Measurements from ENCODE around the gene BLOC1S5.

Gene BLOC1S5

GRCh38 chr6:8025191-8025590, 39.0 kb downstream of the BLOC1S5 start:
- DNase-seq (ENCODE audit: low read depth): no peak
- H3K4me3 ChIP-seq (ENCODE audit: low read depth, low read length): no peak overlapping the region
- no peak for TF ChIP-seq CTCF (IDR thresholded peaks at IDR 0.05; ENCODE audit: control insufficient read depth, extremely low read depth, insufficient read depth)

DNA sequence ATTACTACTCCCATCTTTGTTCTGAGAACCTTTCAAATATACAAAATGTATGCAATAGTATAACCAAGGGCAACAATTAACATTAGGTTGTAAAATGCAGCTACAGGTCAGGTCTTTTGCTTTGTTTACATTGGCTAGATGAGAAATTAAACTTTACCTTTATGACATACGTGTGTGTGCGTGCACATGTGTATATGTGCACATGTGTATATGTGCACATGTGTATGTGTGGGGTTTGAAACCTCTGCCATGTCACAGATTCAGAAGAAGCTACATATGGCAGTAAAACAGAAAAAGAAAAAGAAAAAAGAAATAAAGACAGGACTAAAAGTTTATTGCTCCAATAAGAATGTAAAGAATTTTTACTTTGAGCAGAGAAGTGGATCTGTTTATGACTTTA, 40.6 kb downstream of the BLOC1S5 start:
- TF ChIP-seq CTCF (IDR thresholded peaks at IDR 0.05; ENCODE audit: control insufficient read depth, extremely low read depth, insufficient read depth): no peak
- H3K4me3 ChIP-seq (ENCODE audit: low read depth, low read length): no peak overlapping the region
- no peak for DNase-seq (ENCODE audit: low read depth)

- TF ChIP-seq CTCF (IDR thresholded peaks at IDR 0.05; ENCODE audit: control insufficient read depth, extremely low read depth, insufficient read depth): no peak
- no peak for DNase-seq (ENCODE audit: low read depth)
- no peak overlapping the region for H3K4me3 ChIP-seq (ENCODE audit: low read depth, low read length)
These were observed 44.1 kb downstream of the BLOC1S5 start for GRCh38 chr6:8020083-8020482.

DNA sequence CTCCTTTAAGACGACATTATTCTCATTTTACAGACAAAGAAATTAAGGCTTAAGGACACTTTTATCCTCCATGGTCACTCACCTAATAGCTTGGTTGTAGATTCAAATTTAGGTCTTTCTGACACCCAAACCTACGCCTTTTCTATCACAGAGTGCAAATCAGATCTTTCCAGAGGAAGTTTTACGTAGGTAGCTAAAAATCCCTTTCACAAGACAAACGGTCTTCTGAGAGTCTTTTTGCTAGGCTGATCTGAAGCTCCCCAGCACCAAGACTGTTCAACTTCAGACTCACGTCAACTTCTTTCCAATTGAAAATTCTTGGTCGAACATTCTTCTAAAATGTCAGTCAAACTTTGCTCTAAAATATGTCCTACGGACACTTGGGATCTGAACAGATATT, 46.5 kb downstream of the BLOC1S5 start:
- no peak for DNase-seq (ENCODE audit: low read depth)
- no peak for TF ChIP-seq CTCF (IDR thresholded peaks at IDR 0.05; ENCODE audit: control insufficient read depth, extremely low read depth, insufficient read depth)
- no peak overlapping the region for H3K4me3 ChIP-seq (ENCODE audit: low read depth, low read length)

- no peak for TF ChIP-seq CTCF (IDR thresholded peaks at IDR 0.05; ENCODE audit: control insufficient read depth, extremely low read depth, insufficient read depth)
- no peak for DNase-seq (ENCODE audit: low read depth)
- no peak overlapping the region for H3K4me3 ChIP-seq (ENCODE audit: low read depth, low read length)
These were observed 46.9 kb downstream of the BLOC1S5 start for GRCh38 chr6:8017276-8017701.

DNA sequence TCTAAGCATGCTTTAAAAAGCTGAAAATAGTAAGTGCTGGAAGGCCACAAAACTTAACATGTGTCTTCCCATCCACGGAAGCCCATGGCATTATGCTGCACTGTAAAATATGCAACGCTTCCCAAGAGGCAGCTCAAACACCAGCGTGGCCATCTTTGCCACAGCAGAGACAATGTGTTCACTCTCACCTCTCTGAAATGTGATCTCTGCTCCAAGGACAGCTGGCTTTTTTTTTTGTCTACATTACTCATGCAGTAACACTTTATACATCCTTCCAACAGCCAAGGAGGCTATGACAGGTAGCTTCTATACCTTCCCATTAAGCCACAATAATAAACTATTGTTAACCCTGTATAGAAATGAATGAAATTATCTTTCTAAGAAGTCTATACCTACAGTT, 49.2 kb downstream of the BLOC1S5 start:
- DNase-seq (ENCODE audit: low read depth): no peak
- TF ChIP-seq CTCF (IDR thresholded peaks at IDR 0.05; ENCODE audit: control insufficient read depth, extremely low read depth, insufficient read depth): no peak
- no peak overlapping the region for H3K4me3 ChIP-seq (ENCODE audit: low read depth, low read length)

DNA sequence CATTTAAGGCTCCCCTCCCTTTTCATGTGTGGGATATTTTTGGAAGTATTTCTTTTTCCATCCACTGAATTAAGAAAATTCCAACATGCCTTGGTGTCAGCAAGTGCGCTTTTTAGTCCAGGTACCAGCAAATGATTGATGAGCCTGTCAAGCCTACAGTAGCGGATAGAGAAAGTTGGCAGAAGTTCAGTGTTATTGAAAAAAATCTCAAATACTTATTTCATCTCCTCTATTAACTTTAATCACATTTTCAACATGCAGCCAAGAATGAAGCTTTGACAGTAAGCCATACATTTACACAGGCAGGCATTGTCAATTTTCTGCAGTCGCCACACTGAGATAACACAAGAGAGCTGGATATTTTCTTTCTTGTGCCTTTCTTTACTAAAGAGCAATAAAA, 50.4 kb downstream of the BLOC1S5 start:
- no peak for DNase-seq (ENCODE audit: low read depth)
- TF ChIP-seq CTCF (IDR thresholded peaks at IDR 0.05; ENCODE audit: control insufficient read depth, extremely low read depth, insufficient read depth): no peak
- H3K4me3 ChIP-seq (ENCODE audit: low read depth, low read length): no peak overlapping the region
